GM06990 (cell line): ENCODE results near the gene VTN.

Experiments
- DNase-seq: peaks from one replicate; pipeline ENCODE4 v3.0.0-alpha.2; 2011; ENCODE audit not compliant: insufficient read length; ENCODE audit errors: extremely low read depth
- H3K27me3 ChIP-seq: replicated peaks from 2 replicates; pipeline ENCODE4 v1.6.0; 2011; ENCODE audit warnings: low read length; ENCODE audit not compliant: control insufficient read depth, insufficient read depth
- H3K36me3 ChIP-seq: 2 replicates; pipeline ENCODE4 v1.5.1; 2011; ENCODE audit warnings: low read length; ENCODE audit not compliant: control insufficient read depth, insufficient read depth
- H3K4me3 ChIP-seq: replicated peaks from 2 replicates; pipeline ENCODE4 v1.5.1; 2011; ENCODE audit warnings: low read depth, mild to moderate bottlenecking, control low read depth, low read length
- CTCF ChIP-seq: IDR thresholded peaks from 2 replicates; pipeline ENCODE4 v1.5.1; 2011; ENCODE audit warnings: low read length, control low read depth, mild to moderate bottlenecking, inconsistent platforms; ENCODE audit not compliant: insufficient read depth, poor library complexity, severe bottlenecking

VTN gene

GRCh38 chr17:28333083-28333746 lies 36.9 kb downstream of the VTN start:
- TF ChIP-seq CTCF, result no peak
- no peak overlapping the region for H3K4me3 ChIP-seq
- no peaks in the 10 kb centered on the region for H3K27me3 ChIP-seq
- peaks cover 4% of the 10 kb centered on the region for H3K36me3 ChIP-seq
- no peak for DNase-seq

DNA sequence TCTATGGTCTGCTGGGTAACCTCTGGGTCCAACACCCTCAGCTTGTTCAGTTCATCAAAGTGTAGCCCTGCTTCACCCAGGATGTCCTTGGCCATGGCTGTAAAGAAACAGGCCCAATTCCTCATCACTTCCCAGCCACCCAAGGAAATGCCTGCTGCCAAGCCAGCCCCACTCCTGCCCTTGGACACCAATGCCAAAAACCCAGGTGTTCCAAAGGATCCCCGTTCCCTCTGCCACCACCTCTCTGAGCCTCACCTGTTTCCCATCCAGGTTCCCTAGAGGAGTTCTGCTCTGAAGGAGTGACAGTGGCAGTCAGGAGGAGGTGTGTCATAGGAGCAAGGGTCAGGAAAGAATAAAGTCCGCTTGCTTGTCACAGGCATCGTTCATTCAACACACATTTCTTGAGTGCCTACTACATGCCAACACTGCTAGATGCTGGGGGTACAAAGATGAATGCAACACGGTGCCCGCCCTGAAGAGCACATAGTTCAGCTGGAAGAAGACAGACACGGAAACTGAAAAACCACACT lies 38.2 kb downstream of the VTN start:
- DNase-seq, result no peak
- H3K27me3 ChIP-seq, result no peaks in the 10 kb centered on the region
- no peak overlapping the region for H3K4me3 ChIP-seq
- no peak for TF ChIP-seq CTCF
- H3K36me3 ChIP-seq, result peaks cover 5% of the 10 kb centered on the region

DNA sequence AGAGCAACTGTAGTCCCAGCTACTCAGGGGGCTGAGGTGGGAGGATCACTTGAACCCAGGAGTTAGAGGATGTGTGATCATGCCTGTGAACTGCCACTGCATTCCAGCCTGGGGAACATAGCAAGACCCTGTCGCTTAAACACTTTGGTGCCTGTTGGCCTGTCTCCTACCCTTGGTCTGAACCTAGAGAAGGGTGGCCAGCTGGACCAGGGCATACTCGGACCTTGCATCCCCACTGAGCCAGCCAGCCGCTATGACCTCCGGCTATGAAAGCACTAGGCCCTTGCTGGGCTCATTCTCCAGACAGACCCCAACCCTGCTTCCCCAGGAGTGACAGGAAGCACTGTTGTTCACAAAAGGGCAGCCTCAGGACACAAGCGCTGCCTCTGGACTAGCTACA lies 39.4 kb downstream of the VTN start:
- H3K36me3 ChIP-seq, result peaks cover 8% of the 10 kb centered on the region
- no peak overlapping the region for H3K4me3 ChIP-seq
- no peaks in the 10 kb centered on the region for H3K27me3 ChIP-seq
- TF ChIP-seq CTCF, result no peak
- DNase-seq, result no peak

GRCh38 chr17:28328325-28328724 lies 41.8 kb downstream of the VTN start:
- H3K27me3 ChIP-seq, result no peaks in the 10 kb centered on the region
- peaks cover 8% of the 10 kb centered on the region for H3K36me3 ChIP-seq
- DNase-seq, result no peak
- TF ChIP-seq CTCF, result no peak
- no peak overlapping the region for H3K4me3 ChIP-seq

GRCh38 chr17:28327709-28328108 lies 42.4 kb downstream of the VTN start:
- Histone ChIP-seq H3K4me3 (no peak overlapping the region), H3K36me3 (peaks cover 8% of the 10 kb centered on the region), H3K27me3 (no peaks in the 10 kb centered on the region)
- no peak for DNase-seq
- TF ChIP-seq CTCF, result no peak
